Endothelial cell of hepatic sinusoid (primary cell): ENCODE results near the gene TLR3.

Source experiments
- in situ Hi-C: cut with HindIII; loops from 2 replicates; pipeline ENCODE4 v1.10.0; 2017; ENCODE audit warnings: low sequenced_read_pairs

Gene TLR3

DNA sequence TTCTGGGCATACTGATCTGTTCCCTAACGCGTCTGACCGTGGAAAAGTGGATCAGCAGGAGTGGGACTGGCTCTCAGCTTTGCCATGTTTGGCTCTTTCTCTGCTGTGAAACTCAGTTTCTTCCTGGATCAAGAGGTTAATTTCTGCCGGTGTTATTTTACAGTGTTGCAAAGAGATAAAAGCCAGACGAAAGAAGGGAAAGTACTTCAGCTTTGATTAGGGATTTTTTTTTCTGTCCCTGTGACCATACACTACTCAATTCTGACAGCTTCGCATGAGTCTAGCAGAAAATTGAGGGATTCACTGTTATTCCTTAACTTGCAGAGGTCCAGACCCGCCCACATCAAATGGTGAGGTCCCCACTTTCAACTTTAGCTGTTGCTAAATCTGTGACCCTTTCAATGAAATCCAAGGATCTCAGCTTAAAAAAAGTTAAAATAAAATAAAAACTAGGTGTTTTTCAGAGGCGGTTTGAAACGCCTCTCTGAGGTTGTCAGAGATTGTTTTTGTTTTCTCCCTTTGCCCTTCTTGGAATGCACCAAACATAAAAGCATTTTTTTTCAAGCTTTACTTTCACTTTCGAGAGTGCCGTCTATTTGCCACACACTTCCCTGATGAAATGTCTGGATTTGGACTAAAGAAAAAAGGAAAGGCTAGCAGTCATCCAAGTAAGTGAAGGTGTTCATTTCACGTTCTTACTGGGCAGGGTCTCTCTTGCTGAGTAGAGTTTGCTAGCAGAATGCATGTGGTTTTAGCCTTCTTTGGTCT, at the start of gene TLR3:
TSS of gene TLR3 (plus strand) at position 576 of the 768 bp plus-strand sequence. CDS start 7,464 bp downstream, outside the sequence.
- in situ Hi-C loops = no loop called here

DNA sequence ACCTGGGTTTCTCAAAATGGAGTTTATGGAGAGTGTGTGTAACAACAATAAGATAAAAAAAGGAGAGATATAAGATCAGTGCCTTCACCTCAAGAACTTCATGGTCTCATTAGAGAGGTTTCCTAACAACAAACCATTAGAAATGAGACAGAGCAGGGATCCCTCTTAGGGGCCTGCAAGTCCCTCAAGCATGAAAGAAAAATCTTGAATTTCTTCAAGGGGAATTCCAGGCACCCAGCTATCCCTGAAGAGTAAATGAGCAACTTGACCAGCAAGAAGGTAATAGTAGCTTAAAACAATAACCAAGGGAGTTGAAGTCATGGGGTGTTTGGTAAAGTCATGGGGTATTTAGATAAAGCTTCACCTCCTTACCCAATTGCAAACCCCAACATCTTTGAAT, 49.7 kb upstream of the TLR3 start:
- in situ Hi-C loops = loop anchor here (5.0 kb wide), 1 partner anchor 182 kb away; no protein-coding TSS in a partner anchor

GRCh38 chr4:186020106-186020792, 48.7 kb upstream of the TLR3 start:
- in situ Hi-C loops = no loop called here

GRCh38 chr4:186020793-186021407, 48.1 kb upstream of the TLR3 start:
- in situ Hi-C loops = no loop called here

- in situ Hi-C loops = no loop called here
Measured at GRCh38 chr4:186021461-186022167, 47.3 kb upstream of the TLR3 start.

DNA sequence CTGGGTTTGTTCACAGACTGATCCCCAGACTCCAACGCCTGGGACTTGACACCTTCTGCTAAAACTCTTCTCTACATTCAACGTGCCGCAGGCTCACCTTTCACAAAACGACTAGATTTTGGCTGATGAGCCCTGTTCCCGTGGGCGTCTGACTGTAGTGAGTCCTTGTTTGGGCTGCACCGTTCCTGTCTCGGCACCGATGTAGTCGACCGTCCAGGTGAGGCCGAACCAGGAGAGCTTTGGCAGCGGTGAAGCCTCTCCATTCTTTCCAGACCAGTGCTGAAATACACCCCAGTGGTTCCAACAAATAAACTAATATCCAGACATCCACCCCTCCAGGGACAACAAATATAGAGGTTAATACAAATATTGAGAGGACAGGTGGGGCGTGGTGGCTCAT, 45.0 kb upstream of the TLR3 start:
- in situ Hi-C loops = no loop called here

GRCh38 chr4:186024637-186025407, 44.1 kb upstream of the TLR3 start:
- in situ Hi-C loops = loop anchor here (25.0 kb wide), 1 partner anchor 388 kb away; no protein-coding TSS in a partner anchor

- in situ Hi-C loops = loop anchor here (25.0 kb wide), 1 partner anchor 388 kb away; no protein-coding TSS in a partner anchor
Measured at GRCh38 chr4:186025408-186025690, 43.6 kb upstream of the TLR3 start.

GRCh38 chr4:186027405-186027804, 41.6 kb upstream of the TLR3 start:
- in situ Hi-C loops = loop anchor here (25.0 kb wide), 1 partner anchor 390 kb away; no protein-coding TSS in a partner anchor

DNA sequence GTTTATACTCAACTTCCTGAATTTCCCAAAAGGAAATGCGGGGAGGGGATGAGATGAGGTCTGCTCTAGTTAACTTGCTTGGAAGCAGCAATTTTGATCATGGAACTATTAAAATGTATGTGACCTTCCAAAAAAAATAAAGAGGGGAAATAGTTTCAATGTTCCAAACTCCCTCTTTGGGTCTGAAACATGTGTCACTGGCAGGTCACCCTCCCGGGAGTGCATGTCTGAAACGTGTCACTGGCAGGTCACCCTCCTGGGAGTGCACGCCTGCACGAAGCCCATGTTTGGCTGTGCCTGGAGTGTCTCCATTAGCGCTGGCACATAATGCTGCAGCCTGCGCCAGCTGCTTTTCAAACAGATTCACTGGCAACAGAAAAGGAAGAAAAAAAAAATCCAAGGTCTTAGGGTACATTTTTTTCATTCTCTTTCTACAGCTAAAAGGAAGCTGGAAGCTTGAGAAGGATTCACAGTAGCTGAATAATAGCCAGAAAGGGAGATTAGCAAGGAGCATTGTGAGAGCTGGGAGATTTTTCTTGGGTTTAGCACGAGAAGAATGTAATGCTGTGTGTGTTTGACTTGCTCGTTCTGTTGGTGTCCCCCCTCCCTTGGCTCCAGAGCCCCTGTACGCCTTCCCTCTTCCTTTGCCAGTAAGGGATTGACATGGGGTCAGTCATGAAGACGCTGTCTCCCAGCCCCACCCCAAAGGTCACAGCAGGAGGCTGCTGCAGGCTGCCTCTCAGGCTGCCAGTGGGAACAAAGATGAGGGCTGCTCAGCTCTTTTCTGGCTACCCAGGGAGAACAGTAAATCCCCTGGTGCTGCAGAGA, 39.2 kb upstream of the TLR3 start:
- in situ Hi-C loops = loop anchor here (25.0 kb wide), 1 partner anchor 392 kb away; no protein-coding TSS in a partner anchor

DNA sequence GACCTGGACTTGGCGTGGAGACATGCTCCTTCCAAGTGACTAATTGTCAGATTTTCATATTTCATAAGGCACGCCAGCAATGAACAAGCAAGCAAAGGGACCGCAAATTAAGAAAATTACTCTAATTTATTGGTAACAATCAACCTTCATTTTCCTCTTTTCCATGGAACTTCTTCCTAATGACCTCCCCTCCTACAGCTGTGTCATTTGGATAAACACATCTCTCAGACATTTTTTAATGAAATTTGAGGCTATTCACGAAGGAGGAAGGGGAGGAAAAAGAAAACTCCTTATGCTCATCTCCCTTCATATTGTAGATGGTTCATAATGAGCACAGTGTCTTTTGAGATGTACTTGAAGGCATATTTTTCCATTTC, 38.6 kb upstream of the TLR3 start:
- in situ Hi-C loops = loop anchor here (25.0 kb wide), 1 partner anchor 393 kb away; no protein-coding TSS in a partner anchor

GRCh38 chr4:186030795-186031194, 38.2 kb upstream of the TLR3 start:
- in situ Hi-C loops = loop anchor here (25.0 kb wide), 1 partner anchor 393 kb away; no protein-coding TSS in a partner anchor

DNA sequence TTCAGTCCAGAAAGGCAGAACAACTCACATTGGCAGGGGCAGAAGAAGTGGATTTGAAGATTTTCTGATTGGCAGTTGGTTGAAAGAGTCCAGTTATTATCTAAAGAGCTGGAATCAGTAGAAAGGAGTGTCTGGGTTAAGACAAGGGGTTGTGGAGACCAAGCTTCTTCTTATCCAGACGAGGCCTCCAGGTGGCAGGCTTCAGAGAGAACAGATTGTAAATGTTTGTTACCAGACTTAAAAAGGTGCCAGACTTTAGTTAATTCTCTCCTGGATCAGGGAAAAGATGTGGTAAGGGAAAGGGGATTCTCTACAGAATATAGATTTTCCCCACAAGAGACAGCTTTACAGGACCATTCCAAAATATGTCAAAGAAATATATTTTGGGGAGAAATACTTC, 36.7 kb upstream of the TLR3 start:
- in situ Hi-C loops = loop anchor here (25.0 kb wide), 1 partner anchor 395 kb away; no protein-coding TSS in a partner anchor

- in situ Hi-C loops = loop anchor here (25.0 kb wide), 1 partner anchor 396 kb away; no protein-coding TSS in a partner anchor
Measured at GRCh38 chr4:186033027-186033426, 35.9 kb upstream of the TLR3 start.

DNA sequence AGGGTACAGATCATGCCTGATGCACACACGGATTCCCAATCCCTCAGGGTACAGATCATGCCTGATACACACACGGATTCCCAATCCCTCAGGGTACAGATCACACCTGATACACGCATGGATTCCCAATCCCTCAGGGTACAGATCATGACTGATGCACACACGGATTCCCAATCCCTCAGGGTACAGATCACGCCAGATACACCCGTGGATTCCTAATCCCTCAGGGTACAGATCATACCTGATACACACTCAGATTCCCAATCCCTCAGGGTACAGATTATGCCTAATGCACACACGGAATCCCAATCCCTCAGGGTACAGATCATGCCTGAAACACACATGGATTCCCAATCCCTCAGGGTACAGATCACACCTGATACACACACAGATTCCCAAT, 34.3 kb upstream of the TLR3 start:
- in situ Hi-C loops = loop anchor here (25.0 kb wide), 1 partner anchor 397 kb away; no protein-coding TSS in a partner anchor

DNA sequence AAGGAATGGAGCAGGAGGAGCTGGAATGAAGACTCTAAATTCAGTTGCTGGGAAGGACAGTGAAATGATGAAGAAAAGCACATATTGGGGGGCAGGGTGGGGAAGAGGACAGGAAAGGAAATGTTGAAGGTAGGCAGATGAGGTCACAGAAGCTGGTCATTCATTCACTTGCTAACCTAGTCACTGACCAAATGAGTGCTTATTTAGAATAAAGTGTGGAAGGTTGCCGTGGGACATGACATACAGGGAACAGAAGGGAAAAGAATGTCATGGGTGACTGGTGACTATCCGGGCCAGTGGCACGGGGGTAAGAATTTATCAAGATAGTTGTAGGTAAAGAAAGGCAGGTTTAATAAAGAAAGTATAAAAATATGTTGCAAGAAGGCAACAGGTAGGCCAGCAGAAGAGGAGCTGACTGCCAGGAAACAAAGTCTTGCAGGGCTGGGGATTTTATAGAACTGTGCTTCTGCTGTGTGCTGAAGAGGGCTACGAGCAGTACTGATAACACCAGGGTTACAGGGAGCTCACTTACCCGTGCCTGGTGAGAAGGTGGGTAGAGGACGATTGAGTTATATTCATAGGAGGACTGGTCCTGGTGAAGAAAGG, 31.9 kb upstream of the TLR3 start:
- in situ Hi-C loops = loop anchor here (25.0 kb wide), 1 partner anchor 400 kb away; no protein-coding TSS in a partner anchor

DNA sequence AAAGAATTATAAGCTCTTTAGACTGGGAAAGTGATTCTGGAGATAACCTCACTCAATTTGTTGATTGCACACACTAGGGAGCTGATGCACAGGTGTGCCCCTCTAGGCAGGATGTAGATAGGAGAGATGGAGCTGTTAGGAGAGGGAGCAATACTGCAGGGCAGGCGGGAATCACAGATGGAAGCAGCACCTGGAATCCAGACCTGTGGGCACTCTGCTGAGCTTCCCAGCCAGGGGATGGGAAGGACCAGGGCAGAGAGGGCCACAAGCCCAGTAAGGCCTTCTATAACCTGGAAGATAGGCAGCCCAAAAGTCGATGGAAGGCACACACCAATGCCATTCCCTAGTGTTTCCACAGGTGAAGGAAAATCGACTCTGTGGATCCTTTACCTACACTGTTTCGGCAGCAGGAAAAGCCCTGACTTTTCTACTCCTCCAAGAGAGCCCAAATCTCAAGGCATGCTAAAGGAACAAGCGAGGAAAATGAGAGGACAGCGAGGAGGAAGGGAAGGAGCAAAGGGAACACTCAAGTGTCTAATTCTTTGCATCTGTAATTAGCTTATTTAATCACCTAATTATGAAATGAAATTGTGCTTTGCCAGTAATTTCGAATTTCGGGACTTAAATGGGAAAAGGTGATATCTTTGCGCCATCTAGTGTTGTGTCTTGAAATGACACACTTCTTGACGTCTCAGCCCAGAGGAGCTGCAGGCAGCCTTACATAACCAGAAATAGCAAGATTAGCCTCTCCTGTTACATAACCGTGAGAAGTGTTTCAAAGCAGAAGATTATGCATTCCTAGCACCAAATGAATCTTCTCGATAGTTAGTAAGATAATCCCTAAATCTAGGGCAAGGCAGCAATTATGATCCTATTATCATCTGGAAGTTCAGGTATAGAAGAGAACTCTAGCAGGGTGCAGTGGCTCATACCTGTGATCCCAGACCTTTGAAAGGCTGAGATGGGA, 31.0 kb upstream of the TLR3 start:
- in situ Hi-C loops = loop anchor here (25.0 kb wide), 1 partner anchor 401 kb away; no protein-coding TSS in a partner anchor
